T follicular helper cell (primary cell): ENCODE measurements around the gene C17orf113.

ENCODE experiments used
- DNase-seq: peaks from one replicate; pipeline ENCODE4 v3.0.0-alpha.2; 2020; ENCODE audit warnings: low read depth
- total RNA-seq, 2 experiments: gene quantifications; one replicate each; lab custom pipeline; 2026; lab: John Stamatoyannopoulos, UW

Gene C17orf113
- 0.13 to 0.84 reads per million in 2 experiments for total RNA-seq

- peak; percentile 25 for DNase-seq
These were observed at the start of gene C17orf113 for GRCh38 chr17:42050393-42051012. Gene C17orf113 (minus strand): TSS chr17:42050601. CDS start chr17:42043376, 7,225 bp downstream.

GRCh38 chr17:42098730-42099399 lies 48.5 kb upstream of the C17orf113 start:
- no peak for DNase-seq

- peak; percentile 43 for DNase-seq
These were observed 47.6 kb upstream of the C17orf113 start, which contains the start of gene ZNF385C for GRCh38 chr17:42097691-42098631. Gene ZNF385C (minus strand): TSS chr17:42098473. CDS start chr17:42063056, 35,417 bp downstream.

GRCh38 chr17:42096360-42097111 lies 46.1 kb upstream of the C17orf113 start:
- no peak for DNase-seq

GRCh38 chr17:42094375-42095069 lies 44.1 kb upstream of the C17orf113 start:
- no peak for DNase-seq

- no peak for DNase-seq
These were observed 42.5 kb upstream of the C17orf113 start for GRCh38 chr17:42092939-42093338.

- no peak for DNase-seq
These were observed 40.8 kb upstream of the C17orf113 start for GRCh38 chr17:42090964-42091790.

GRCh38 chr17:42088736-42089135 lies 38.3 kb upstream of the C17orf113 start:
- no peak for DNase-seq

- no peak for DNase-seq
These were observed 37.6 kb upstream of the C17orf113 start for GRCh38 chr17:42087736-42088705.

GRCh38 chr17:42087042-42087701 lies 36.8 kb upstream of the C17orf113 start:
- DNase-seq = no peak

- DNase-seq = no peak
These were observed 31.2 kb upstream of the C17orf113 start for GRCh38 chr17:42081516-42082129.

GRCh38 chr17:42079541-42079940 lies 29.1 kb upstream of the C17orf113 start:
- DNase-seq = no peak

- DNase-seq = no peak
These were observed 28.1 kb upstream of the C17orf113 start for GRCh38 chr17:42078396-42079043.

- no peak for DNase-seq
These were observed 27.4 kb upstream of the C17orf113 start for GRCh38 chr17:42077755-42078154.

- DNase-seq = no peak
These were observed 26.6 kb upstream of the C17orf113 start for GRCh38 chr17:42076797-42077559.

GRCh38 chr17:42075789-42076188 lies 25.4 kb upstream of the C17orf113 start:
- no peak for DNase-seq
